Measurements from ENCODE around the gene PYCR2. TPM values are rescaled to one million over a fixed set of nuclear protein-coding genes. Genes with fewer than 3 reads are reported as not detected.
A peak's percentile ranks its signal among the peaks of the same experiment; 100 is the strongest.
"Not testable (repeated sequence)": the region's sequence is repeated elsewhere in the genome, so short reads cannot be mapped to it uniquely, and the experiment has no call there.

PYCR2 gene
- total RNA-seq, 2 experiments from 2014 or later, result 24.1 to 26.2 TPM

- Mint-ChIP-seq H3K36me3 (ENCODE audit: low read depth) (no peaks in the 10 kb centered on the region), H3K27ac (peak overlapping the region; percentile 33), H3K4me1 (ENCODE audit: low read depth) (peaks cover 25% of the 10 kb centered on the region), H3K27me3 (no peaks in the 10 kb centered on the region), H3K4me3 (no peak overlapping the region), H3K9me3 (no peaks in the 10 kb centered on the region)
- Histone ChIP-seq H3K4me3 (ENCODE audit: low read length) (no peak overlapping the region), H3K9me3 (ENCODE audit: control insufficient read depth in 1 of 2, insufficient read depth in 1 of 2, low read length in 2 of 2) (no peaks in the 10 kb centered on the region), H3K27ac (ENCODE audit: low read depth in 1 of 2, low read length in 2 of 2) (no peak overlapping the region), H3K4me1 (ENCODE audit: insufficient read depth, low read length) (peaks cover 31% of the 10 kb centered on the region), H3K36me3 (ENCODE audit: insufficient read depth, low read length) (no peaks in the 10 kb centered on the region), H3K27me3 (ENCODE audit: control insufficient read depth in 1 of 2, insufficient read depth in 2 of 2, low read length in 2 of 2) (no peaks in the 10 kb centered on the region)
- TF ChIP-seq, protein P1, sequence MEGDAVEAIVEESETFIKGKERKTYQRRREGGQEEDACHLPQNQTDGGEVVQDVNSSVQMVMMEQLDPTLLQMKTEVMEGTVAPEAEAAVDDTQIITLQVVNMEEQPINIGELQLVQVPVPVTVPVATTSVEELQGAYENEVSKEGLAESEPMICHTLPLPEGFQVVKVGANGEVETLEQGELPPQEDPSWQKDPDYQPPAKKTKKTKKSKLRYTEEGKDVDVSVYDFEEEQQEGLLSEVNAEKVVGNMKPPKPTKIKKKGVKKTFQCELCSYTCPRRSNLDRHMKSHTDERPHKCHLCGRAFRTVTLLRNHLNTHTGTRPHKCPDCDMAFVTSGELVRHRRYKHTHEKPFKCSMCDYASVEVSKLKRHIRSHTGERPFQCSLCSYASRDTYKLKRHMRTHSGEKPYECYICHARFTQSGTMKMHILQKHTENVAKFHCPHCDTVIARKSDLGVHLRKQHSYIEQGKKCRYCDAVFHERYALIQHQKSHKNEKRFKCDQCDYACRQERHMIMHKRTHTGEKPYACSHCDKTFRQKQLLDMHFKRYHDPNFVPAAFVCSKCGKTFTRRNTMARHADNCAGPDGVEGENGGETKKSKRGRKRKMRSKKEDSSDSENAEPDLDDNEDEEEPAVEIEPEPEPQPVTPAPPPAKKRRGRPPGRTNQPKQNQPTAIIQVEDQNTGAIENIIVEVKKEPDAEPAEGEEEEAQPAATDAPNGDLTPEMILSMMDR (IDR thresholded peaks at IDR 0.05), result no peak
- intact Hi-C loops (cut with DNase I, micrococcal nuclease), result no loop called here
- ATAC-seq (ENCODE audit: poor library complexity), result no peak
- POLR2A ChIA-PET, result interaction anchor here (0.5 to 2.8 kb wide), 2 partner anchors 133 to 153 kb away, joined by 3 to 10 read pairs; partner anchors contain the start of gene SRP9
- no peak for DNase-seq
- CTCF ChIA-PET, result interaction anchor here (1.2 kb wide), 1 partner anchor 456 kb away, joined by 3 read pairs; no protein-coding TSS in a partner anchor
Observed at GRCh38 chr1:225930566-225930965, 6.5 kb upstream of the PYCR2 start.

GRCh38 chr1:225929462-225929861 lies 5.4 kb upstream of the PYCR2 start:
- ChIA-PET POLR2A (interaction anchor here (0.6 to 2.8 kb wide), 7 partner anchors 9 to 485 kb away, joined by 3 to 14 read pairs (median 4); partner anchors contain the start of genes SDE2, SRP9 and TMEM63A), CTCF (interaction anchor here (0.6 to 1.2 kb wide), 3 partner anchors 58 to 455 kb away, joined by 3 read pairs; partner anchors contain the start of gene SRP9)
- H3K36me3 Mint-ChIP-seq (ENCODE audit: low read depth); DNase-seq; H3K27me3 Mint-ChIP-seq; intact Hi-C loops (cut with DNase I, micrococcal nuclease); H3K9me3 Mint-ChIP-seq; H3K4me3 ChIP-seq (ENCODE audit: low read length); ATAC-seq (ENCODE audit: poor library complexity); H3K9me3 ChIP-seq (ENCODE audit: control insufficient read depth in 1 of 2, insufficient read depth in 1 of 2, low read length in 2 of 2); H3K4me3 Mint-ChIP-seq; H3K27me3 ChIP-seq (ENCODE audit: control insufficient read depth in 1 of 2, insufficient read depth in 2 of 2, low read length in 2 of 2); H3K27ac ChIP-seq (ENCODE audit: low read depth in 1 of 2, low read length in 2 of 2); H3K36me3 ChIP-seq (ENCODE audit: insufficient read depth, low read length): not testable (repeated sequence)
- H3K4me1 ChIP-seq (ENCODE audit: insufficient read depth, low read length), result peaks cover 37% of the 10 kb centered on the region
- peak overlapping the region; percentile 88 for H3K27ac Mint-ChIP-seq
- peaks cover 25% of the 10 kb centered on the region for H3K4me1 Mint-ChIP-seq (ENCODE audit: low read depth)

GRCh38 chr1:225928186-225929175 lies 4.4 kb upstream of the PYCR2 start:
- peak overlapping the region; percentile 88 for H3K27ac Mint-ChIP-seq
- peak in 7 of 14 experiments; percentile 22 to 58 (median 35) for DNase-seq

More at GRCh38 chr1:225928186-225929175, 4.4 kb upstream of the PYCR2 start:
- Histone ChIP-seq H3K4me1 (ENCODE audit: insufficient read depth, low read length) (peaks cover 41% of the 10 kb centered on the region), H3K9me3 (ENCODE audit: control insufficient read depth in 1 of 2, insufficient read depth in 1 of 2, low read length in 2 of 2) (no peaks in the 10 kb centered on the region), H3K4me3 (ENCODE audit: low read length) (no peak overlapping the region), H3K27ac (ENCODE audit: low read depth in 1 of 2, low read length in 2 of 2) (peak overlapping the region; percentile 15 to 51), H3K36me3 (ENCODE audit: insufficient read depth, low read length) (no peaks in the 10 kb centered on the region), H3K27me3 (ENCODE audit: control insufficient read depth in 1 of 2, insufficient read depth in 2 of 2, low read length in 2 of 2) (no peaks in the 10 kb centered on the region)
- TF ChIP-seq, protein P1 (IDR thresholded peaks at IDR 0.05), result no peak
- ChIA-PET CTCF (no interaction called here), POLR2A (interaction anchor here (0.6 to 2.8 kb wide), 6 partner anchors 16 to 484 kb away, joined by 3 to 14 read pairs (median 7); partner anchors contain the start of genes SDE2, SRP9 and TMEM63A)
- Mint-ChIP-seq H3K9me3 (no peaks in the 10 kb centered on the region), H3K4me1 (ENCODE audit: low read depth) (peaks cover 31% of the 10 kb centered on the region), H3K27me3 (no peaks in the 10 kb centered on the region), H3K4me3 (peak overlapping the region; percentile 42), H3K36me3 (ENCODE audit: low read depth) (peaks cover 7% of the 10 kb centered on the region)
- no peak for ATAC-seq (ENCODE audit: poor library complexity)
- intact Hi-C loops (cut with DNase I, micrococcal nuclease), result no loop called here
